A673 (cell line): Measurements from ENCODE around the gene MTM1. TPM values are rescaled to one million over a fixed set of nuclear protein-coding genes. Genes with fewer than 3 reads are reported as not detected.

Source experiments
- BruUV-seq: library from RNA; stranded (reverse); fragments of 400-500 nt; replicated peaks from 2 replicates; lab custom pipeline; 2021; lab: Mats Ljungman, UMichigan
- CTCF ChIA-PET: fragments of 300-600 bp; sonication (Branson Sonifier 250); formaldehyde crosslinking; loops from one replicate; lab custom pipeline; 2022; ENCODE audit warnings: antibody characterized with exemption; lab: Charles Lee
- POLR2A ChIA-PET: fragments of 300-600 bp; sonication (Branson Sonifier 250); formaldehyde crosslinking; loops from one replicate; lab custom pipeline; 2022; ENCODE audit warnings: antibody characterized with exemption; ENCODE audit not compliant: low non-redundant PET; lab: Charles Lee
- DNase-seq: peaks from one replicate; pipeline ENCODE4 v3.0.0-alpha.2; 2015; ENCODE audit warnings: low spot score
- H3K27ac ChIP-seq: fragments of 200-600 bp; sonication (generic); 2 replicates; pipeline ENCODE4 v1.5.1; 2016; ENCODE audit warnings: mixed run types, low read depth, mild to moderate bottlenecking, mixed read lengths, antibody characterized with exemption, low read length; ENCODE audit not compliant: poor library complexity, severe bottlenecking
- H3K27me3 ChIP-seq: fragments of 200-600 bp; sonication (generic); replicated peaks from 2 replicates; pipeline ENCODE4 v1.6.1; 2017; ENCODE audit warnings: mixed run types, low read depth, mild to moderate bottlenecking, mixed read lengths, antibody characterized with exemption, low read length; ENCODE audit not compliant: insufficient read depth, poor library complexity
- H3K36me3 ChIP-seq: fragments of 200-600 bp; sonication (generic); 2 replicates; pipeline ENCODE4 v1.6.1; 2016; ENCODE audit warnings: mixed run types, mild to moderate bottlenecking, mixed read lengths, antibody characterized with exemption, low read length; ENCODE audit not compliant: insufficient read depth, poor library complexity, severe bottlenecking
- H3K4me1 ChIP-seq: fragments of 200-600 bp; sonication (generic); 2 replicates; pipeline ENCODE4 v1.6.1; 2017; ENCODE audit warnings: mixed run types, mild to moderate bottlenecking, mixed read lengths, antibody characterized with exemption, low read length; ENCODE audit not compliant: insufficient read depth, poor library complexity, severe bottlenecking
- H3K4me3 ChIP-seq: fragments of 200-600 bp; sonication (generic); 2 replicates; pipeline ENCODE4 v1.5.1; 2016; ENCODE audit warnings: low read depth, mixed run types, mild to moderate bottlenecking, mixed read lengths, low read length; ENCODE audit not compliant: poor library complexity, severe bottlenecking
- H3K9me3 ChIP-seq: fragments of 200-600 bp; sonication (generic); 2 replicates; pipeline ENCODE4 v1.6.1; 2016; ENCODE audit warnings: mixed run types, low read depth, mild to moderate bottlenecking, mixed read lengths, antibody characterized with exemption, low read length; ENCODE audit not compliant: poor library complexity, severe bottlenecking
- EZH2 ChIP-seq: fragments of 200-600 bp; sonication (generic); IDR thresholded peaks from 2 replicates; pipeline ENCODE4 v1.6.1; 2017; ENCODE audit warnings: borderline replicate concordance, low read depth, mild to moderate bottlenecking, mixed read lengths, antibody characterized with exemption, low read length; ENCODE audit not compliant: poor library complexity, severe bottlenecking
- intact Hi-C: fragments of 100-400 bp; cut with micrococcal nuclease; formaldehyde crosslinking; loops from one replicate; pipeline ENCODE4 v1.10.0; 2022; ENCODE audit not compliant: unreplicated experiment
- total RNA-seq: library from RNA; stranded (reverse); gene quantifications from 2 replicates; pipeline ENCODE4 v1.2.3, GENCODE V29; 2021
- TF ChIP-seq, protein P1 (sequence below): fragments of 300-800, 200-600 bp; sonication (generic); conservative IDR thresholded peaks from 2 replicates; pipeline ENCODE4 v1.5.1; 2017; ENCODE audit warnings: low read depth, mild to moderate bottlenecking, antibody characterized with exemption, low read length, moderate library complexity, mixed read lengths

Gene MTM1
- total RNA-seq, 1 experiment from 2014 or later, result 7.1 TPM

DNA sequence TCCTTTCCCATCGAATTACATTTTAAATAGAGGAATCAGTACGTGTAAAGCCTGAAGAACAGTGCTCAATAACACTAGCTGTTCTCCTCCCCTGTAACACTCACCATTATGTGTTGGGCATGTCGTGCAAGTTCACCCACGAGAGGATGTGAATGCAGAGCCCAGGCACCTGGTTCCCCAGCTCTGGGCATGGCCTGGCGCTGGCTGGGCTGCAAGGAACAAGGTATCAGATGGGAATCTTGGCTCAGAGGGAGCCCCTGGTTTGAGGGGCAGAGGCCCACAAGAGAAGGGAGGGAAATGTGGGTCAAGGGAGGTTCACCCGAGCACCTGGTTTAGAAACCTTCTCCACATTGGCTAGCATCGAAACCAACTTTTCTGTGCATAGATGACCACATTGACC, 41.7 kb upstream of the MTM1 start:
- H3K27ac ChIP-seq, result no peak overlapping the region
- no peaks in the 10 kb centered on the region for H3K9me3 ChIP-seq
- POLR2A ChIA-PET, result no interaction called here
- CTCF ChIA-PET, result no interaction called here
- BruUV-seq, result no TSS peak
- TF ChIP-seq, protein P1, sequence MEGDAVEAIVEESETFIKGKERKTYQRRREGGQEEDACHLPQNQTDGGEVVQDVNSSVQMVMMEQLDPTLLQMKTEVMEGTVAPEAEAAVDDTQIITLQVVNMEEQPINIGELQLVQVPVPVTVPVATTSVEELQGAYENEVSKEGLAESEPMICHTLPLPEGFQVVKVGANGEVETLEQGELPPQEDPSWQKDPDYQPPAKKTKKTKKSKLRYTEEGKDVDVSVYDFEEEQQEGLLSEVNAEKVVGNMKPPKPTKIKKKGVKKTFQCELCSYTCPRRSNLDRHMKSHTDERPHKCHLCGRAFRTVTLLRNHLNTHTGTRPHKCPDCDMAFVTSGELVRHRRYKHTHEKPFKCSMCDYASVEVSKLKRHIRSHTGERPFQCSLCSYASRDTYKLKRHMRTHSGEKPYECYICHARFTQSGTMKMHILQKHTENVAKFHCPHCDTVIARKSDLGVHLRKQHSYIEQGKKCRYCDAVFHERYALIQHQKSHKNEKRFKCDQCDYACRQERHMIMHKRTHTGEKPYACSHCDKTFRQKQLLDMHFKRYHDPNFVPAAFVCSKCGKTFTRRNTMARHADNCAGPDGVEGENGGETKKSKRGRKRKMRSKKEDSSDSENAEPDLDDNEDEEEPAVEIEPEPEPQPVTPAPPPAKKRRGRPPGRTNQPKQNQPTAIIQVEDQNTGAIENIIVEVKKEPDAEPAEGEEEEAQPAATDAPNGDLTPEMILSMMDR, result no peak
- no peak for TF ChIP-seq EZH2
- intact Hi-C loops, result no loop called here
- no peak for DNase-seq
- H3K27me3 ChIP-seq, result no peaks in the 10 kb centered on the region
- H3K4me1 ChIP-seq, result no peaks in the 10 kb centered on the region
- no peaks in the 10 kb centered on the region for H3K36me3 ChIP-seq
- no peak overlapping the region for H3K4me3 ChIP-seq

DNA sequence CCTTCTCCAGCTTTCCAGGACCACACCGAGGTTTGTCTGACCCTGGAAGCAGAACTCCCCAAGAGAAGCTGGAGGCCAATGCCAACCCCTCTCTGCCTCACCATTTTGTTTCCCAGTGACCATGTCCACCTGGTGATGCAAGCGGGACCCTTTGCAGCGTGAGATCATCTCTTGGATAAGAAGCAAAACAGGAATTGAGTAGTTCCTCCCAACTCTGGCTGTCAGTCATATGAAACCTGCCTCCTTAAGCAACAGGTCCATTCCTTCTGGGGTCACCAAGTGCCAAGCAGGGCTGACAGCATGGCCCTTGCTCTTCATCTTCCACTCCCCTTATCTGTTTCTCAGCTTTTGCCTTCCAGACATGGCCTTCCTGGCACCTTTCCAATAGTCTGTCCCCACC, 41.3 kb upstream of the MTM1 start:
- intact Hi-C loops, result no loop called here
- Histone ChIP-seq H3K9me3 (no peaks in the 10 kb centered on the region), H3K27me3 (no peaks in the 10 kb centered on the region), H3K27ac (no peak overlapping the region), H3K4me3 (no peak overlapping the region), H3K36me3 (no peaks in the 10 kb centered on the region), H3K4me1 (no peaks in the 10 kb centered on the region)
- CTCF ChIA-PET, result no interaction called here
- no peak for DNase-seq
- no TSS peak for BruUV-seq
- POLR2A ChIA-PET, result no interaction called here
- TF ChIP-seq, protein P1, result no peak
- TF ChIP-seq EZH2, result no peak

- no TSS peak for BruUV-seq
- POLR2A ChIA-PET, result no interaction called here
Observed at GRCh38 chrX:150529587-150529986, 38.8 kb upstream of the MTM1 start.

More at GRCh38 chrX:150529587-150529986, 38.8 kb upstream of the MTM1 start:
- no peak overlapping the region for H3K4me3 ChIP-seq
- H3K9me3 ChIP-seq, result no peaks in the 10 kb centered on the region
- H3K27me3 ChIP-seq, result no peaks in the 10 kb centered on the region
- H3K27ac ChIP-seq, result no peak overlapping the region
- TF ChIP-seq EZH2, result no peak
- TF ChIP-seq, protein P1, result no peak
- no peaks in the 10 kb centered on the region for H3K36me3 ChIP-seq
- intact Hi-C loops, result no loop called here
- H3K4me1 ChIP-seq, result no peaks in the 10 kb centered on the region
- DNase-seq, result no peak
- CTCF ChIA-PET, result no interaction called here
